Fibroblast of the aortic adventitia (primary cell): ENCODE measurements around the gene NUP205. TPM values are rescaled to one million over a fixed set of nuclear protein-coding genes. Genes with fewer than 3 reads are reported as not detected.
"Not testable (repeated sequence)": the region's sequence is repeated elsewhere in the genome, so short reads cannot be mapped to it uniquely, and the experiment has no call there.

ENCODE experiments used
- DNase-seq: peaks from one replicate; pipeline ENCODE4 v3.0.0-alpha.2; 2010; ENCODE audit warnings: low read depth
- H3K4me3 ChIP-seq: 2 replicates; pipeline ENCODE4 v1.5.1; 2011; ENCODE audit warnings: low read depth, mild to moderate bottlenecking, control low read depth, low read length, moderate library complexity
- CTCF ChIP-seq: IDR thresholded peaks from 2 replicates; pipeline ENCODE4 v1.5.1; 2011; ENCODE audit warnings: mild to moderate bottlenecking, low read length, control low read depth, inconsistent platforms; ENCODE audit not compliant: insufficient read depth
- total RNA-seq: library from RNA; depleted of rRNA; stranded (reverse); fragments of >200 nt; gene quantifications from 2 replicates; pipeline ENCODE4 v1.2.3, GENCODE V29; 2012; ENCODE audit warnings: low replicate concordance

The NUP205 gene
- total RNA-seq, 1 donor = 78.4 TPM

GRCh38 chr7:135634191-135634878, 76.6 kb downstream of the NUP205 start:
- DNase-seq = no peak
- no peak overlapping the region for H3K4me3 ChIP-seq
- TF ChIP-seq CTCF = no peak

GRCh38 chr7:135639690-135640089, 82.0 kb downstream of the NUP205 start:
- not testable (repeated sequence) for H3K4me3 ChIP-seq, DNase-seq

GRCh38 chr7:135644154-135644553, 86.4 kb downstream of the NUP205 start:
- no peak for DNase-seq
- no peak overlapping the region for H3K4me3 ChIP-seq
- TF ChIP-seq CTCF = no peak

GRCh38 chr7:135644729-135645128, 87.0 kb downstream of the NUP205 start:
- no peak for DNase-seq
- H3K4me3 ChIP-seq = no peak overlapping the region
- TF ChIP-seq CTCF = no peak

- TF ChIP-seq CTCF = peak; percentile 84
- peak; percentile 75 for DNase-seq
- no peak overlapping the region for H3K4me3 ChIP-seq
Measured at GRCh38 chr7:135645296-135645904, 87.7 kb downstream of the NUP205 start.

GRCh38 chr7:135647755-135648154, 90.0 kb downstream of the NUP205 start:
- no peak for TF ChIP-seq CTCF
- no peak for DNase-seq
- no peak overlapping the region for H3K4me3 ChIP-seq

- no peak for TF ChIP-seq CTCF
- H3K4me3 ChIP-seq = no peak overlapping the region
- no peak for DNase-seq
Measured at GRCh38 chr7:135648235-135648634, 90.5 kb downstream of the NUP205 start.
